ENCODE measurements around the gene ST3GAL3.

The ST3GAL3 gene

GRCh38 chr1:43957407-43958040 is 250.2 kb downstream of the ST3GAL3 start:
- in situ Hi-C loops (cut with MboI; ENCODE audit: low sequenced_read_pairs), result no loop called here

- in situ Hi-C loops (cut with MboI; ENCODE audit: low sequenced_read_pairs), result no loop called here
Observed at GRCh38 chr1:43958351-43959255, 251.3 kb downstream of the ST3GAL3 start.

GRCh38 chr1:43960798-43961197 is 253.5 kb downstream of the ST3GAL3 start:
- in situ Hi-C loops (cut with MboI; ENCODE audit: low sequenced_read_pairs), result no loop called here

DNA sequence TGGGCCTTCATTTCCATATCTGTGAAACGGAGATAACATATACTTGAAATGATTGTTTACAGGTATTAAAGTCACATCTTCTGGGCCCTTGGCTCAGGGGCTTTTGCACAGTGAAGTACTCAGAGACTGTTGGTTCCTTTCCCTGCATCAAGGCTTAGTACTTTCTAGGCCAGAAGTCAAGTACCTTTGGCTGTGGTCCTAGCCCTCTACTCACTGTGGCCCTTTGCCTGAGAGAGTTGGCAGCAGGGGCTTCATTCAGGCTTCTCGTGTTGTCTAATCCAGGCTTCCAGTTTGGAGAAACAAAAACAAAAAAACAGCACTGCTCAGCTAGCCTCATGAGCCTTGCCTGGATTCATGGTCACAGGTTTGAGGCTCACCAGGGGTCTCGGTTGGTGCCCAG is 254.4 kb downstream of the ST3GAL3 start:
- in situ Hi-C loops (cut with MboI; ENCODE audit: low sequenced_read_pairs), result no loop called here

DNA sequence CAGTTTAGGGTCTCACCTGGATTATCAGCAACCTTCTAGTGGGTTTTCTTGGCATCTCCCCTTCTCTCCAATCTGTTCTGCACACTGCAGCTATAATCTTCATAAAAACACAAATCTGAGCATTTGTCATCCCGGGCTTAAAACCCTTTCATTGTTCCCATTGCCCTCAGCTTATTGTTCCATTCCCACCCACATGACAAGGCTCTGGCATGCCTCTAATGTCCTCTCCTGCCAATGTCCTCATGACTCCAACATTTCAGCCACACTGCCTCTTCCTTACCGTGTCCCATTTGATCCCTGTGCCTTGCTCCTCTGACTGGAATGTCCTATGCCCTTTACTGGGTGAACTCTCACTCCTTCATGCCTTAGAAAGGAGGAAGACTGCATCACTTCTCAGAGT is 255.0 kb downstream of the ST3GAL3 start:
- in situ Hi-C loops (cut with MboI; ENCODE audit: low sequenced_read_pairs), result no loop called here

DNA sequence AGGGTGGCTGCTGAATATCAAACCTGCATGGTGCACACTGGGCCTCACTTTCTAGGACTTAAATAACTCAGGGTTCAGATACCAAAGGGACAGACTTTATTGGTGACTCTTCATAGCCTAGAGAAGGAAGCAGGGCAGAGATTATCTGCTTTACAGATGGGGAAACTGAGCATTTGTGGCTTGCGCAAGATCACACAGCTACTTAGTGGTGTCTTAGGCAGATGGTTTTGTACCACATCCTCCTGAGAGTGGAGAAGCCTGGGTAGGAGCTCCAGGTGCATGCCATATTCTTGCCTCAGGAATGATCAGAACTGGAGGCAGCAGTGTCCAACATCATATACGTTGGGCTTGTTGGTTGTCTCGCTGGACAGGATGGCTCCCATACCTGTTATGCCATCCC is 255.7 kb downstream of the ST3GAL3 start:
- in situ Hi-C loops (cut with MboI; ENCODE audit: low sequenced_read_pairs), result no loop called here

- in situ Hi-C loops (cut with MboI; ENCODE audit: low sequenced_read_pairs), result no loop called here
Observed at GRCh38 chr1:43963890-43964289, 256.6 kb downstream of the ST3GAL3 start.

GRCh38 chr1:43965316-43965715 is 258.0 kb downstream of the ST3GAL3 start:
- in situ Hi-C loops (cut with MboI; ENCODE audit: low sequenced_read_pairs), result no loop called here

GRCh38 chr1:43968348-43968948 is 261.1 kb downstream of the ST3GAL3 start:
- in situ Hi-C loops (cut with MboI; ENCODE audit: low sequenced_read_pairs), result no loop called here

GRCh38 chr1:43969416-43969745 is 262.0 kb downstream of the ST3GAL3 start:
- in situ Hi-C loops (cut with MboI; ENCODE audit: low sequenced_read_pairs), result no loop called here

- in situ Hi-C loops (cut with MboI; ENCODE audit: low sequenced_read_pairs), result no loop called here
Observed at GRCh38 chr1:43969746-43970466, 262.6 kb downstream of the ST3GAL3 start, which contains the start of gene DPH2. Gene DPH2 (plus strand): TSS chr1:43970010. CDS start chr1:43970176, 166 bp downstream.

- in situ Hi-C loops (cut with MboI; ENCODE audit: low sequenced_read_pairs), result no loop called here
Observed at GRCh38 chr1:43970502-43970901, 263.2 kb downstream of the ST3GAL3 start.

- in situ Hi-C loops (cut with MboI; ENCODE audit: low sequenced_read_pairs), result no loop called here
Observed at GRCh38 chr1:43970911-43971310, 263.6 kb downstream of the ST3GAL3 start.

DNA sequence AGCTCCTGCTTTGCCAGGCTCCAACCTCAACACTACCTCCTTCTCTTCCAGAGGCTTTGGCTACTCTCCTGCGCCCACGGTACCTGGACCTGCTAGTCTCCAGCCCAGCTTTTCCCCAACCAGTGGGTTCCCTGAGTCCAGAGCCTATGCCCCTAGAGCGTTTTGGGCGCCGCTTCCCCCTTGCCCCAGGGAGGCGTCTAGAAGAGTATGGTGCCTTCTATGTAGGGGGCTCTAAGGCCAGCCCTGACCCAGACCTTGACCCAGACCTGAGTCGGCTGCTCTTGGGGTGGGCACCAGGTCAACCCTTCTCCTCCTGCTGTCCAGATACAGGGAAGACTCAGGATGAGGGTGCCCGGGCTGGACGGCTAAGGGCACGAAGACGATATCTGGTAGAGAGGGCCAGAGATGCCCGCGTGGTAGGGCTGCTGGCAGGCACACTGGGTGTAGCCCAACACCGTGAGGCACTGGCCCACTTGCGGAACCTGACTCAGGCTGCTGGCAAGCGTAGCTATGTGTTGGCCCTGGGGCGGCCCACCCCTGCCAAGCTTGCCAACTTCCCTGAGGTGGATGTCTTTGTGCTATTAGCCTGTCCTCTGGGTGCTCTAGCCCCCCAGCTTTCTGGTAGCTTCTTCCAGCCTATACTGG is 264.1 kb downstream of the ST3GAL3 start:
- in situ Hi-C loops (cut with MboI; ENCODE audit: low sequenced_read_pairs), result no loop called here

- in situ Hi-C loops (cut with MboI; ENCODE audit: low sequenced_read_pairs), result no loop called here
Observed at GRCh38 chr1:43973981-43974442, 266.7 kb downstream of the ST3GAL3 start.

DNA sequence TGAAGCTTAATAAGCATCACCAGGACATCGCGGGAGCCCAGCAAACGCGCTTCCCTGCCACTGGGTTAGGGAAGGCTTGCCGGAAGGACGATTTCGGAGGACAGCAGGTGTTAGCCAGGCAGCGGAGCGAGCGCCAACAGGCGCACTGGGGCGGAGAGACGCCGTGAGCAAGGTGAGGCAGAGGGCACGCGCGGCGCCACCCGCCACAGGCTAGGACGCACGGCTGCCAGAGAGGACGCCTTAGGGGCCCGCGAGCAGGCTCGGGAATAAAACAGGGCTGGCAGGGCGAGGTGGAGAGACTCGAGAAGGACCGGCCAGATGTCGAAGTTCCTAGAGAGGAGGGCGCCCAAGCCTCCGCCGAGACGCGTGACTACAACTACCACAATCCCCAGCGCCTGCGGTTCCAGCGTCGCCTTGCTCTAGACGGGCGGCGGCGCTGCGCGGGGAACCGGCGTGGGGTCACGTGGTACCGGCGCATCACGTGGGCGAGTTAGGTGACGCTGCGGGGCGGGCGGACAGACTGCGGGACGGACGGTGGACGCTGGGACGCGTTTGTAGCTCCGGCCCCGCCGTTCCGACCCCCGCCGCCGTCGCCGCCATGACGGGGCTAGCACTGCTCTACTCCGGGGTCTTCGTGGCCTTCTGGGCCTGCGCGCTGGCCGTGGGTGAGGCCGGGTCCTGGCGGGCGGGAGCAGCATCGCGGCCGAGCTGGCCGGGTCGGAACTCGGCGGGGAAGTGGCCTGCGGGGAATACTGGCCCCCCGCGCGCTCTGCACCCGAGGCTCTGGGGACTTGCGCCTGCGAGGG is 267.3 kb downstream of the ST3GAL3 start, which contains the start of gene ATP6V0B:
Gene ATP6V0B, plus strand, starts transcription at position 518 of the 806 bp plus-strand sequence. Its CDS starts 81 bp downstream, at position 599.
- in situ Hi-C loops (cut with MboI; ENCODE audit: low sequenced_read_pairs), result no loop called here

- in situ Hi-C loops (cut with MboI; ENCODE audit: low sequenced_read_pairs), result no loop called here
Observed at GRCh38 chr1:43975249-43975961, 268.1 kb downstream of the ST3GAL3 start.

DNA sequence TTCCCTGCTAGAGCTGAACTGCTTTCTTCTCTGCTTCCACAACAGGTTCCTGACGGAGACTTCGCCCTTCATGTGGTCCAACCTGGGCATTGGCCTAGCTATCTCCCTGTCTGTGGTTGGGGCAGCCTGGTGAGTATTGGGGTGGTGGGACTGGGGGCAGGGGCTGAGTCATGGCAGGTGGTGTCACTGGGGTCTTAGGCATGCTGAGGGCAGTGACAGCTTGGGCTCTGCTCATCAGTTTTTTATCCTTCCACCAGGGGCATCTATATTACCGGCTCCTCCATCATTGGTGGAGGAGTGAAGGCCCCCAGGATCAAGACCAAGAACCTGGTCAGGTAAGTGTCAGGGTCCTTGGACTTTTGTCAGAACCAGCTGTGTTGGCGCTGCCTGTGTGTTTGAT is 268.7 kb downstream of the ST3GAL3 start:
- in situ Hi-C loops (cut with MboI; ENCODE audit: low sequenced_read_pairs), result no loop called here

DNA sequence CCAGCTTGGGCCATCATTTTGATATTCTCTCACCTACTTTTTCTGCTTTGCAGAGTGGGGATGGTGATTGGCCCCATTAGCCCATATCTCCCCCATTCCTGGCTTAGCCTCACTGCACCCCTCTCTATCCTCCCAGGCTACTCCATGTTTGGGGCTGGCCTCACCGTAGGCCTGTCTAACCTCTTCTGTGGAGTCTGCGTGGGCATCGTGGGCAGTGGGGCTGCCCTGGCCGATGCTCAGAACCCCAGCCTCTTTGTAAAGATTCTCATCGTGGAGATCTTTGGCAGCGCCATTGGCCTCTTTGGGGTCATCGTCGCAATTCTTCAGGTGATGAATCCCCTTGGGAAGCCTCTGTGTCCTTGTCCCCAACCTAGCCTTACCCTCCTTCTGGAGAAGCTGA is 269.6 kb downstream of the ST3GAL3 start:
- in situ Hi-C loops (cut with MboI; ENCODE audit: low sequenced_read_pairs), result no loop called here
